ENCODE data around the gene CEP72.

Gene CEP72

GRCh38 chr5:590346-590745, 21.8 kb upstream of the CEP72 start:
- peaks cover 5% of the 10 kb centered on the region for H3K27me3 ChIP-seq (ENCODE audit: insufficient read depth, low read length, poor library complexity)
- H3K9me3 ChIP-seq (ENCODE audit: insufficient read depth, low read length, severe bottlenecking), result no peaks in the 10 kb centered on the region
- H3K4me1 ChIP-seq (ENCODE audit: insufficient read depth, low read length), result no peaks in the 10 kb centered on the region
- H3K79me2 ChIP-seq (ENCODE audit: insufficient read depth, low read length), result no peaks in the 10 kb centered on the region
- DNase-seq (no peak), ATAC-seq (ENCODE audit: insufficient read depth, low read depth) (no peak)
- H4K20me1 ChIP-seq (ENCODE audit: insufficient read depth, low read length), result no peaks in the 10 kb centered on the region
- no peak for TF ChIP-seq CTCF (IDR thresholded peaks at IDR 0.05; ENCODE audit: borderline replicate concordance, extremely low read depth, low read length, poor library complexity, severe bottlenecking)
- no peak for TF ChIP-seq EZH2 (IDR thresholded peaks at IDR 0.05; ENCODE audit: borderline replicate concordance, low read depth, low read length, severe bottlenecking)
- no peak overlapping the region for H3K9ac ChIP-seq (ENCODE audit: low read depth, low read length)
- H3K36me3 ChIP-seq (ENCODE audit: insufficient read depth, low read length), result no peaks in the 10 kb centered on the region
- H3K4me3 ChIP-seq (ENCODE audit: low read depth in 1 of 2, low read length in 2 of 2), result no peak overlapping the region
- H3K4me2 ChIP-seq (ENCODE audit: insufficient read depth, low read length), result no peak overlapping the region
- no peak overlapping the region for H3K27ac ChIP-seq (ENCODE audit: low read length)
- no peak overlapping the region for H2AFZ ChIP-seq (ENCODE audit: low read depth, low read length)

GRCh38 chr5:591746-592145, 20.4 kb upstream of the CEP72 start:
- no peak for DNase-seq

GRCh38 chr5:592158-592557, 20.0 kb upstream of the CEP72 start:
- TF ChIP-seq EZH2 (IDR thresholded peaks at IDR 0.05; ENCODE audit: borderline replicate concordance, low read depth, low read length, severe bottlenecking) (no peak), CTCF (IDR thresholded peaks at IDR 0.05; ENCODE audit: borderline replicate concordance, extremely low read depth, low read length, poor library complexity, severe bottlenecking) (no peak)
- Histone ChIP-seq H3K9me3 (ENCODE audit: insufficient read depth, low read length, severe bottlenecking) (no peaks in the 10 kb centered on the region), H3K27me3 (ENCODE audit: insufficient read depth, low read length, poor library complexity) (peaks cover 17% of the 10 kb centered on the region), H3K27ac (ENCODE audit: low read length) (no peak overlapping the region), H4K20me1 (ENCODE audit: insufficient read depth, low read length) (no peaks in the 10 kb centered on the region), H3K36me3 (ENCODE audit: insufficient read depth, low read length) (no peaks in the 10 kb centered on the region), H3K4me1 (ENCODE audit: insufficient read depth, low read length) (no peaks in the 10 kb centered on the region), H3K79me2 (ENCODE audit: insufficient read depth, low read length) (no peaks in the 10 kb centered on the region), H2AFZ (ENCODE audit: low read depth, low read length) (no peak overlapping the region), H3K4me3 (ENCODE audit: low read depth in 1 of 2, low read length in 2 of 2) (no peak overlapping the region), H3K4me2 (ENCODE audit: insufficient read depth, low read length) (no peak overlapping the region), H3K9ac (ENCODE audit: low read depth, low read length) (no peak overlapping the region)
- DNase-seq, result no peak
- no peak for ATAC-seq (ENCODE audit: insufficient read depth, low read depth)

More at GRCh38 chr5:591746-592145, 20.4 kb upstream of the CEP72 start:
- H3K4me3 ChIP-seq (ENCODE audit: low read depth in 1 of 2, low read length in 2 of 2), result no peak overlapping the region
- H3K27me3 ChIP-seq (ENCODE audit: insufficient read depth, low read length, poor library complexity), result peaks cover 17% of the 10 kb centered on the region
- no peak overlapping the region for H2AFZ ChIP-seq (ENCODE audit: low read depth, low read length)
- no peak overlapping the region for H3K4me2 ChIP-seq (ENCODE audit: insufficient read depth, low read length)
- H3K9ac ChIP-seq (ENCODE audit: low read depth, low read length), result no peak overlapping the region
- TF ChIP-seq EZH2 (IDR thresholded peaks at IDR 0.05; ENCODE audit: borderline replicate concordance, low read depth, low read length, severe bottlenecking), result no peak
- TF ChIP-seq CTCF (IDR thresholded peaks at IDR 0.05; ENCODE audit: borderline replicate concordance, extremely low read depth, low read length, poor library complexity, severe bottlenecking), result no peak
- ATAC-seq (ENCODE audit: insufficient read depth, low read depth), result no peak
- H3K79me2 ChIP-seq (ENCODE audit: insufficient read depth, low read length), result no peaks in the 10 kb centered on the region
- H3K9me3 ChIP-seq (ENCODE audit: insufficient read depth, low read length, severe bottlenecking), result no peaks in the 10 kb centered on the region
- no peaks in the 10 kb centered on the region for H4K20me1 ChIP-seq (ENCODE audit: insufficient read depth, low read length)
- H3K27ac ChIP-seq (ENCODE audit: low read length), result no peak overlapping the region
- no peaks in the 10 kb centered on the region for H3K36me3 ChIP-seq (ENCODE audit: insufficient read depth, low read length)
- no peaks in the 10 kb centered on the region for H3K4me1 ChIP-seq (ENCODE audit: insufficient read depth, low read length)

GRCh38 chr5:593511-593910, 18.6 kb upstream of the CEP72 start:
- TF ChIP-seq EZH2 (IDR thresholded peaks at IDR 0.05; ENCODE audit: borderline replicate concordance, low read depth, low read length, severe bottlenecking) (no peak), CTCF (IDR thresholded peaks at IDR 0.05; ENCODE audit: borderline replicate concordance, extremely low read depth, low read length, poor library complexity, severe bottlenecking) (no peak)
- no peaks in the 10 kb centered on the region for H3K79me2 ChIP-seq (ENCODE audit: insufficient read depth, low read length)
- peaks cover 26% of the 10 kb centered on the region for H3K27me3 ChIP-seq (ENCODE audit: insufficient read depth, low read length, poor library complexity)
- H3K4me2 ChIP-seq (ENCODE audit: insufficient read depth, low read length), result no peak overlapping the region
- H3K36me3 ChIP-seq (ENCODE audit: insufficient read depth, low read length), result no peaks in the 10 kb centered on the region
- no peaks in the 10 kb centered on the region for H4K20me1 ChIP-seq (ENCODE audit: insufficient read depth, low read length)
- no peak for ATAC-seq (ENCODE audit: insufficient read depth, low read depth)
- H3K4me3 ChIP-seq (ENCODE audit: low read depth in 1 of 2, low read length in 2 of 2), result no peak overlapping the region
- no peak for DNase-seq
- H3K4me1 ChIP-seq (ENCODE audit: insufficient read depth, low read length), result peaks cover 2% of the 10 kb centered on the region; the same call in 1 of the 2 replicates
- no peak overlapping the region for H3K27ac ChIP-seq (ENCODE audit: low read length)
- H3K9me3 ChIP-seq (ENCODE audit: insufficient read depth, low read length, severe bottlenecking), result no peaks in the 10 kb centered on the region
- H2AFZ ChIP-seq (ENCODE audit: low read depth, low read length), result no peak overlapping the region
- H3K9ac ChIP-seq (ENCODE audit: low read depth, low read length), result no peak overlapping the region
